DOHH2 (cell line): ENCODE results near the gene TXNDC11.

Experiments used
- CTCF ChIP-seq: fragments of 200-600 bp; sonication (generic); IDR thresholded peaks from one replicate; pipeline ENCODE4 v1.5.1; 2014; ENCODE audit warnings: antibody characterized with exemption, mild to moderate bottlenecking, low read depth, low read length; ENCODE audit not compliant: poor library complexity, severe bottlenecking
- EZH2phosphoT487 ChIP-seq: fragments of 200-600 bp; sonication (generic); IDR thresholded peaks from 2 replicates; pipeline ENCODE4 v1.6.1; 2017; ENCODE audit warnings: borderline replicate concordance, mild to moderate bottlenecking, antibody characterized with exemption, low read length, moderate library complexity, mixed read lengths

- TF ChIP-seq CTCF (no peak), EZH2phosphoT487 (no peak)
These were observed 5.3 kb upstream of the TXNDC11 start for GRCh38 chr16:11747949-11748403.
